Liver (tissue), 9 donors: ENCODE results near the gene TGM6. TPM values are rescaled to one million over a fixed set of nuclear protein-coding genes. Genes with fewer than 3 reads are reported as not detected.

Experiments used
- DNase-seq: peaks from one replicate; pipeline ENCODE4 v3.0.0-alpha.2; 2017; ENCODE audit warnings: low spot score
- H3K27ac ChIP-seq, 2 donors: one replicate each; pipeline ENCODE4 v1.7.0; 2013; ENCODE audit warnings: inconsistent platforms in 2 of 2, low read length in 2 of 2, control low read depth in 1 of 2, low read depth in 1 of 2, mild to moderate bottlenecking in 1 of 2
- H3K27me3 ChIP-seq, 4 donors: one replicate each; pipeline versions ENCODE4 v1.6.1 to v1.7.0; 2013; ENCODE audit warnings: low read length in 3 of 4, inconsistent platforms in 1 of 4, mild to moderate bottlenecking in 1 of 4, moderate library complexity in 1 of 4; ENCODE audit not compliant: control insufficient read depth in 4 of 4, insufficient read depth in 4 of 4
- H3K36me3 ChIP-seq, 4 donors: one replicate each; pipeline versions ENCODE4 v1.6.1 to v1.7.0; 2013; ENCODE audit warnings: low read length in 3 of 4, mild to moderate bottlenecking in 3 of 4, low read depth in 1 of 4, moderate library complexity in 1 of 4; ENCODE audit not compliant: control insufficient read depth in 4 of 4, insufficient read depth in 3 of 4
- H3K4me1 ChIP-seq, 4 donors: one replicate each; pipeline versions ENCODE4 v1.6.1 to v1.7.0; 2013; ENCODE audit warnings: low read length in 3 of 4, mild to moderate bottlenecking in 3 of 4, moderate library complexity in 1 of 4; ENCODE audit not compliant: control insufficient read depth in 4 of 4, insufficient read depth in 4 of 4
- H3K4me3 ChIP-seq, 3 donors: one replicate each; pipeline versions ENCODE4 v1.6.1 to v1.7.0; 2013; ENCODE audit warnings: low read length in 3 of 3, control low read depth in 1 of 3, low read depth in 1 of 3, mild to moderate bottlenecking in 1 of 3
- H3K9ac ChIP-seq, 2 donors: one replicate each; pipeline ENCODE4 v1.7.0; 2013; ENCODE audit warnings: low read length in 2 of 2, mild to moderate bottlenecking in 2 of 2, moderate library complexity in 2 of 2, control low read depth in 1 of 2, low read depth in 1 of 2
- H3K9me3 ChIP-seq, 4 donors: one replicate each; pipeline versions ENCODE4 v1.6.1 to v1.7.0; 2013; ENCODE audit warnings: low read length in 3 of 4; ENCODE audit not compliant: control insufficient read depth in 4 of 4
- EGR1 ChIP-seq, 2 donors: IDR thresholded peaks; 2 replicates each; pipeline ENCODE4 v1.6.1; 2016 to 2018; ENCODE audit warnings: antibody characterized with exemption in 2 of 2, low read depth in 2 of 2
- FOXA1 ChIP-seq: IDR thresholded peaks from 2 replicates; pipeline ENCODE4 v1.6.1; 2016; ENCODE audit warnings: antibody characterized with exemption
- FOXA2 ChIP-seq: IDR thresholded peaks from 2 replicates; pipeline ENCODE4 v1.6.1; 2016; ENCODE audit warnings: antibody characterized with exemption
- GABPA ChIP-seq, 2 donors: IDR thresholded peaks in 1 of 2; conservative IDR thresholded peaks in 1 of 2; 2 replicates each; pipeline ENCODE4 v1.6.1; 2016; ENCODE audit warnings: antibody characterized with exemption in 2 of 2, mild to moderate bottlenecking in 1 of 2, moderate library complexity in 1 of 2
- HNF4A ChIP-seq, 2 donors: conservative IDR thresholded peaks; 2 replicates each; pipeline ENCODE4 v1.6.1; 2016; ENCODE audit warnings: antibody characterized with exemption in 2 of 2, mild to moderate bottlenecking in 2 of 2
- HNF4G ChIP-seq: IDR thresholded peaks from 2 replicates; pipeline ENCODE4 v1.6.1; 2016; ENCODE audit warnings: antibody characterized with exemption
- JUND ChIP-seq, 2 donors: IDR thresholded peaks; 2 replicates each; pipeline ENCODE4 v1.6.1; 2016; ENCODE audit warnings: antibody characterized with exemption in 2 of 2
- NR2F2 ChIP-seq: IDR thresholded peaks from 2 replicates; pipeline ENCODE4 v1.6.1; 2016; ENCODE audit warnings: antibody characterized with exemption
- RAD21 ChIP-seq, 2 donors: IDR thresholded peaks; 2 replicates each; pipeline ENCODE4 v1.6.1; 2016; ENCODE audit warnings: antibody characterized with exemption in 2 of 2, mild to moderate bottlenecking in 2 of 2
- RXRA ChIP-seq, 2 donors: IDR thresholded peaks; 2 replicates each; pipeline ENCODE4 v1.6.1; 2017 to 2018; ENCODE audit warnings: antibody characterized with exemption in 2 of 2, mild to moderate bottlenecking in 1 of 2
- SP1 ChIP-seq: IDR thresholded peaks from 2 replicates; pipeline ENCODE4 v1.6.1; 2018; ENCODE audit warnings: antibody characterized with exemption, mild to moderate bottlenecking
- TAF1 ChIP-seq: conservative IDR thresholded peaks from 2 replicates; pipeline ENCODE4 v1.6.1; 2016; ENCODE audit warnings: antibody characterized with exemption, mild to moderate bottlenecking
- YY1 ChIP-seq: IDR thresholded peaks from 2 replicates; pipeline ENCODE4 v1.6.1; 2016; ENCODE audit warnings: antibody characterized with exemption, mild to moderate bottlenecking
- WGBS: extraction: QIAGEN DNeasy Blood & Tissue Kit; methylation state at CpG from one replicate; pipeline ENCODE4 v1.1.7; 2013; 5-methylcytosine and 5-hydroxymethylcytosine counted together
- polyA plus RNA-seq, 2 donors: library from polyadenylated mRNA; stranded (reverse) in 1 of 2; unstranded in 1 of 2; fragments of 200-250 nt in 1 of 2; fragments of >200 nt in 1 of 2; fragmentation: Nextera tagmentation in 1 of 2; extraction: Ambion mirVana in 1 of 2; gene quantifications; one replicate each; pipeline versions ENCODE4 v1.2.1 to v1.2.3, GENCODE V29; 2013 to 2015
- total RNA-seq, 2 donors: library from RNA; depleted of rRNA; stranded (reverse); fragments of >200 nt; gene quantifications; one replicate each; pipeline ENCODE4 v1.2.3, GENCODE V29; 2014
- TF ChIP-seq, protein P1 (sequence below): fragments of 150-350 bp; IDR thresholded peaks from 2 replicates; pipeline ENCODE4 v1.5.1; 2017; ENCODE audit warnings: improper control_type of control experiment, low read depth, low read length; ENCODE audit not compliant: missing input control
- TF ChIP-seq, protein P2 (sequence below): IDR thresholded peaks from 2 replicates; pipeline ENCODE4 v1.6.1; 2016; ENCODE audit warnings: antibody characterized with exemption
- TF ChIP-seq, protein P3 (sequence below): IDR thresholded peaks from 2 replicates; pipeline ENCODE4 v1.6.1; 2016; ENCODE audit warnings: antibody characterized with exemption
- TF ChIP-seq, protein P4 (sequence below): IDR thresholded peaks from 2 replicates; pipeline ENCODE4 v1.6.1; 2016; ENCODE audit warnings: antibody characterized with exemption
- TF ChIP-seq, protein P5 (sequence below): IDR thresholded peaks from 2 replicates; pipeline ENCODE4 v1.6.1; 2016; ENCODE audit warnings: antibody characterized with exemption, mild to moderate bottlenecking
- donor health status: healthy.
- donor health status: healthy.
- donor health status: healthy.
- donor health status: healthy.
- donor health status: healthy.

Gene TGM6
- total and polyA plus RNA-seq, 4 donors, result not detected

DNA sequence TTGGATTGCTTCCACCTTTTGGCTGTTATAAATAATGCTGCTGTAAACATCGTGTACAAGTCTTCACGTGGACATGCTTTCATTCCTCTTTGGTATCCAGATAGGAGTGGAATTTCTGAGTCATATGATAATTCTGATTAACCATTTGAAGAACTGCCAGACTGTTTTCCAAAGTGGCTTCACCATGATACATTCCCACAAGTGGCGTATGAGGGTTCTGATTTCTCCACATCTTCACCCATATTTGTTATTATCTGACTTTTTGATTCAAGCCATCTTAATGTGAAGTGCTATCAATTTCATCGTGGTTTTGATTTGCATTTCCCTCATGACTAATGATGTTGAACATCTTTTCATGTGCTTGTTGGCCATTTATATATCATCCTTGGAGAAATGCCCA lies 92.8 kb downstream of the TGM6 start:
- no peak for TF ChIP-seq HNF4A (conservative IDR thresholded peaks at IDR 0.05)
- no peak for TF ChIP-seq JUND (IDR thresholded peaks at IDR 0.05)
- TF ChIP-seq RXRA (IDR thresholded peaks at IDR 0.05), result no peak
- TF ChIP-seq, protein P1, sequence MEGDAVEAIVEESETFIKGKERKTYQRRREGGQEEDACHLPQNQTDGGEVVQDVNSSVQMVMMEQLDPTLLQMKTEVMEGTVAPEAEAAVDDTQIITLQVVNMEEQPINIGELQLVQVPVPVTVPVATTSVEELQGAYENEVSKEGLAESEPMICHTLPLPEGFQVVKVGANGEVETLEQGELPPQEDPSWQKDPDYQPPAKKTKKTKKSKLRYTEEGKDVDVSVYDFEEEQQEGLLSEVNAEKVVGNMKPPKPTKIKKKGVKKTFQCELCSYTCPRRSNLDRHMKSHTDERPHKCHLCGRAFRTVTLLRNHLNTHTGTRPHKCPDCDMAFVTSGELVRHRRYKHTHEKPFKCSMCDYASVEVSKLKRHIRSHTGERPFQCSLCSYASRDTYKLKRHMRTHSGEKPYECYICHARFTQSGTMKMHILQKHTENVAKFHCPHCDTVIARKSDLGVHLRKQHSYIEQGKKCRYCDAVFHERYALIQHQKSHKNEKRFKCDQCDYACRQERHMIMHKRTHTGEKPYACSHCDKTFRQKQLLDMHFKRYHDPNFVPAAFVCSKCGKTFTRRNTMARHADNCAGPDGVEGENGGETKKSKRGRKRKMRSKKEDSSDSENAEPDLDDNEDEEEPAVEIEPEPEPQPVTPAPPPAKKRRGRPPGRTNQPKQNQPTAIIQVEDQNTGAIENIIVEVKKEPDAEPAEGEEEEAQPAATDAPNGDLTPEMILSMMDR, result no peak
- no peak for TF ChIP-seq NR2F2
- TF ChIP-seq RAD21 (IDR thresholded peaks at IDR 0.05), result no peak
- no peak for TF ChIP-seq HNF4G
- no peak for TF ChIP-seq YY1
- TF ChIP-seq FOXA2, result no peak
- no peak for TF ChIP-seq SP1
- TF ChIP-seq, protein P2, sequence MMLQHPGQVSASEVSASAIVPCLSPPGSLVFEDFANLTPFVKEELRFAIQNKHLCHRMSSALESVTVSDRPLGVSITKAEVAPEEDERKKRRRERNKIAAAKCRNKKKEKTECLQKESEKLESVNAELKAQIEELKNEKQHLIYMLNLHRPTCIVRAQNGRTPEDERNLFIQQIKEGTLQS, result no peak
- TF ChIP-seq, protein P3, sequence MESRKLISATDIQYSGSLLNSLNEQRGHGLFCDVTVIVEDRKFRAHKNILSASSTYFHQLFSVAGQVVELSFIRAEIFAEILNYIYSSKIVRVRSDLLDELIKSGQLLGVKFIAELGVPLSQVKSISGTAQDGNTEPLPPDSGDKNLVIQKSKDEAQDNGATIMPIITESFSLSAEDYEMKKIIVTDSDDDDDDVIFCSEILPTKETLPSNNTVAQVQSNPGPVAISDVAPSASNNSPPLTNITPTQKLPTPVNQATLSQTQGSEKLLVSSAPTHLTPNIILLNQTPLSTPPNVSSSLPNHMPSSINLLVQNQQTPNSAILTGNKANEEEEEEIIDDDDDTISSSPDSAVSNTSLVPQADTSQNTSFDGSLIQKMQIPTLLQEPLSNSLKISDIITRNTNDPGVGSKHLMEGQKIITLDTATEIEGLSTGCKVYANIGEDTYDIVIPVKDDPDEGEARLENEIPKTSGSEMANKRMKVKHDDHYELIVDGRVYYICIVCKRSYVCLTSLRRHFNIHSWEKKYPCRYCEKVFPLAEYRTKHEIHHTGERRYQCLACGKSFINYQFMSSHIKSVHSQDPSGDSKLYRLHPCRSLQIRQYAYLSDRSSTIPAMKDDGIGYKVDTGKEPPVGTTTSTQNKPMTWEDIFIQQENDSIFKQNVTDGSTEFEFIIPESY, result no peak
- no peak for TF ChIP-seq GABPA (IDR thresholded peaks at IDR 0.05 in 1 of 2, conservative IDR thresholded peaks at IDR 0.05 in 1 of 2)
- no peak for TF ChIP-seq FOXA1
- TF ChIP-seq, protein P4, sequence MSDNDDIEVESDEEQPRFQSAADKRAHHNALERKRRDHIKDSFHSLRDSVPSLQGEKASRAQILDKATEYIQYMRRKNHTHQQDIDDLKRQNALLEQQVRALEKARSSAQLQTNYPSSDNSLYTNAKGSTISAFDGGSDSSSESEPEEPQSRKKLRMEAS, result no peak
- TF ChIP-seq EGR1 (IDR thresholded peaks at IDR 0.05; ENCODE audit: low read depth in 2 of 2), result no peak
- TF ChIP-seq TAF1, result no peak
- TF ChIP-seq, protein P5, sequence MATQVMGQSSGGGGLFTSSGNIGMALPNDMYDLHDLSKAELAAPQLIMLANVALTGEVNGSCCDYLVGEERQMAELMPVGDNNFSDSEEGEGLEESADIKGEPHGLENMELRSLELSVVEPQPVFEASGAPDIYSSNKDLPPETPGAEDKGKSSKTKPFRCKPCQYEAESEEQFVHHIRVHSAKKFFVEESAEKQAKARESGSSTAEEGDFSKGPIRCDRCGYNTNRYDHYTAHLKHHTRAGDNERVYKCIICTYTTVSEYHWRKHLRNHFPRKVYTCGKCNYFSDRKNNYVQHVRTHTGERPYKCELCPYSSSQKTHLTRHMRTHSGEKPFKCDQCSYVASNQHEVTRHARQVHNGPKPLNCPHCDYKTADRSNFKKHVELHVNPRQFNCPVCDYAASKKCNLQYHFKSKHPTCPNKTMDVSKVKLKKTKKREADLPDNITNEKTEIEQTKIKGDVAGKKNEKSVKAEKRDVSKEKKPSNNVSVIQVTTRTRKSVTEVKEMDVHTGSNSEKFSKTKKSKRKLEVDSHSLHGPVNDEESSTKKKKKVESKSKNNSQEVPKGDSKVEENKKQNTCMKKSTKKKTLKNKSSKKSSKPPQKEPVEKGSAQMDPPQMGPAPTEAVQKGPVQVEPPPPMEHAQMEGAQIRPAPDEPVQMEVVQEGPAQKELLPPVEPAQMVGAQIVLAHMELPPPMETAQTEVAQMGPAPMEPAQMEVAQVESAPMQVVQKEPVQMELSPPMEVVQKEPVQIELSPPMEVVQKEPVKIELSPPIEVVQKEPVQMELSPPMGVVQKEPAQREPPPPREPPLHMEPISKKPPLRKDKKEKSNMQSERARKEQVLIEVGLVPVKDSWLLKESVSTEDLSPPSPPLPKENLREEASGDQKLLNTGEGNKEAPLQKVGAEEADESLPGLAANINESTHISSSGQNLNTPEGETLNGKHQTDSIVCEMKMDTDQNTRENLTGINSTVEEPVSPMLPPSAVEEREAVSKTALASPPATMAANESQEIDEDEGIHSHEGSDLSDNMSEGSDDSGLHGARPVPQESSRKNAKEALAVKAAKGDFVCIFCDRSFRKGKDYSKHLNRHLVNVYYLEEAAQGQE, result no peak
- Histone ChIP-seq H3K4me1 (peaks cover 13 to 28% (median 23%) of the 10 kb centered on the region in 4 donors), H3K27ac (no peak overlapping the region), H3K36me3 (peaks cover 0 to 2% (median 0%) of the 10 kb centered on the region in 4 donors), H3K27me3 (no peaks in the 10 kb centered on the region), H3K9ac (no peak overlapping the region), H3K4me3 (no peak overlapping the region), H3K9me3 (no peaks in the 10 kb centered on the region)
- 79% methylated on average over 4 of the region's 4 CpGs for WGBS
- no peak for DNase-seq
